K562 (cell line): Measurements from ENCODE around the gene NEDD4L. TPM values are rescaled to one million over a fixed set of nuclear protein-coding genes. Genes with fewer than 3 reads are reported as not detected.

ENCODE experiments used
- ATAC-seq: fragments of 200-7000 bp; cut with Tn5 transposase; 3 replicates; pipeline ENCODE4 v1.9.1; 2020; ENCODE audit warnings: moderate library complexity
- BruUV-seq: library from RNA; stranded (reverse); fragments of 400-500 nt; replicated peaks from 2 replicates; lab custom pipeline; 2021; lab: Mats Ljungman, UMichigan
- CTCF ChIA-PET: fragments of 300-600 bp; formaldehyde crosslinking; extraction: SDS; loops from one replicate; lab custom pipeline; 2021; ENCODE audit warnings: low intra/inter-chr PET ratio; lab: Yijun Ruan, JAX
- POLR2A ChIA-PET: fragments of 300-600, 350-650 bp; sonication (Branson Sonifier 250); formaldehyde crosslinking; extraction: SDS; loops from one replicate; lab custom pipeline; 2021; ENCODE audit warnings: antibody characterized with exemption, inconsistent platforms; lab: Yijun Ruan, JAX
- DNase-seq, 4 experiments: peaks; one replicate each; pipeline versions ENCODE4 v3.0.0 to v3.0.0-alpha.2; 2011 to 2018; ENCODE audit warnings: low spot score in 3 of 4, mixed read lengths in 3 of 4; ENCODE audit errors: extremely low read depth in 1 of 4
- FAIRE-seq: peaks from 2 replicates; lab custom pipeline; 2011; peaks lifted over from hg19 to GRCh38; lab: Jason Lieb, UNC
- H2AFZ ChIP-seq: 2 replicates; pipeline ENCODE4 v1.6.0; 2011; ENCODE audit warnings: low read depth, low read length, control low read depth, inconsistent platforms
- H3K27ac ChIP-seq: fragments of 200-600 bp; 3 replicates; pipeline ENCODE4 v1.8.0; 2011; ENCODE audit warnings: low read depth, mild to moderate bottlenecking, control low read depth, inconsistent platforms, low read length, moderate library complexity, mixed read lengths; ENCODE audit errors: extremely low read depth
- H3K27me3 ChIP-seq, 2 experiments: fragments of 300-600 bp in 1 of 2; 2 replicates in 1 of 2; 3 replicates in 1 of 2; pipeline versions ENCODE4 v1.6.0 to v1.8.0; 2011; ENCODE audit warnings: inconsistent platforms in 2 of 2, low read length in 2 of 2, mild to moderate bottlenecking in 1 of 2, mixed read lengths in 1 of 2, moderate library complexity in 1 of 2; ENCODE audit not compliant: control insufficient read depth in 2 of 2, insufficient read depth in 2 of 2
- H3K36me3 ChIP-seq: fragments of 300-600 bp; 3 replicates; pipeline ENCODE4 v1.8.0; 2011; ENCODE audit warnings: mild to moderate bottlenecking, low read length, inconsistent platforms; ENCODE audit not compliant: control insufficient read depth, insufficient read depth
- H3K4me1 ChIP-seq, 2 experiments: fragments of 200-600 bp in 1 of 2; replicated peaks in 1 of 2; 2 replicates in 1 of 2; 3 replicates in 1 of 2; pipeline versions ENCODE4 v1.5.1 to v1.8.0; 2011; ENCODE audit warnings: inconsistent platforms in 2 of 2, low read length in 2 of 2, mild to moderate bottlenecking in 1 of 2, mixed read lengths in 1 of 2, moderate library complexity in 1 of 2; ENCODE audit not compliant: control insufficient read depth in 2 of 2, insufficient read depth in 2 of 2
- H3K4me2 ChIP-seq: 2 replicates; pipeline ENCODE4 v1.6.1; 2011; ENCODE audit warnings: low read length, control low read depth, inconsistent platforms, mixed read lengths; ENCODE audit not compliant: insufficient read depth
- H3K4me3 ChIP-seq: fragments of 200-600 bp; sonication (generic), shearing (Covaris generic); 2 replicates; pipeline ENCODE4 v1.5.1; 2016; ENCODE audit warnings: control low read depth, inconsistent platforms
- H3K79me2 ChIP-seq: fragments of 200-600 bp; 3 replicates; pipeline ENCODE4 v1.8.0; 2011; ENCODE audit warnings: low read length, inconsistent platforms; ENCODE audit not compliant: control insufficient read depth, insufficient read depth
- H3K9ac ChIP-seq, 2 experiments: 2 replicates each; pipeline versions ENCODE4 v1.6.0 to v1.6.1; 2011; ENCODE audit warnings: low read depth in 2 of 2, low read length in 2 of 2, control low read depth in 1 of 2, inconsistent platforms in 1 of 2, mild to moderate bottlenecking in 1 of 2, mixed read lengths in 1 of 2; ENCODE audit not compliant: insufficient read depth in 1 of 2
- H3K9me1 ChIP-seq: one replicate; pipeline ENCODE4 v1.6.0; 2011; ENCODE audit warnings: inconsistent platforms, mild to moderate bottlenecking, low read length, moderate library complexity; ENCODE audit not compliant: control insufficient read depth, insufficient read depth
- H3K9me3 ChIP-seq: replicated peaks from 2 replicates; pipeline ENCODE4 v1.5.1; 2011; ENCODE audit warnings: low read depth, low read length, inconsistent platforms; ENCODE audit not compliant: control insufficient read depth, insufficient read depth
- H4K20me1 ChIP-seq: replicated peaks from 2 replicates; pipeline ENCODE4 v1.6.1; 2011; ENCODE audit warnings: low read length, inconsistent platforms, mixed read lengths; ENCODE audit not compliant: control insufficient read depth, insufficient read depth
- MCM2 ChIP-seq: fragments of 450-650 bp; IDR thresholded peaks from 2 replicates; pipeline ENCODE4 v1.6.1; 2017; ENCODE audit warnings: low read depth, mild to moderate bottlenecking
- RNF2 ChIP-seq: sonication (generic); IDR thresholded peaks from 2 replicates; pipeline ENCODE4 v1.6.1; 2016
- ZC3H4 ChIP-seq: sonication (generic); formaldehyde crosslinking; IDR thresholded peaks from 2 replicates; pipeline ENCODE4 v1.9.0; 2021; ENCODE audit warnings: missing genetic modification reagents, borderline replicate concordance
- ZNF263 ChIP-seq: sonication (generic); formaldehyde crosslinking; IDR thresholded peaks from 2 replicates; pipeline ENCODE4 v1.8.0; 2022; ENCODE audit warnings: mild to moderate bottlenecking, missing genetic modification reagents, borderline replicate concordance
- ZSCAN32 ChIP-seq: fragments of 450-650 bp; formaldehyde crosslinking; IDR thresholded peaks from 2 replicates; pipeline ENCODE4 v1.4.0; 2020; ENCODE audit warnings: mild to moderate bottlenecking, moderate library complexity
- WGBS: fragments of 100-300 bp; shearing (Covaris generic); methylation state at CpG from one replicate; pipeline ENCODE4 v1.1.6; 2016; ENCODE audit warnings: low coverage, mixed read lengths; ENCODE audit not compliant: insufficient coverage; ENCODE audit errors: missing lambda C conversion rate; 5-methylcytosine and 5-hydroxymethylcytosine counted together
- in situ Hi-C: fragments of 300-500 bp; cut with MboI; formaldehyde crosslinking; loops from 4 replicates; pipeline ENCODE4 v1.15.0; 2018; ENCODE audit warnings: inconsistent platforms, mixed read lengths
- intact Hi-C: fragments of 100-400 bp; cut with micrococcal nuclease; formaldehyde crosslinking; loops from 2 replicates; pipeline ENCODE4 v1.14.2; 2022
- polyA plus RNA-seq, 8 experiments: library from polyadenylated mRNA; depleted of rRNA in 4 of 8; stranded (reverse) in 5 of 8; unstranded in 3 of 8; fragments of >200 nt; fragmentation: Nextera tagmentation in 2 of 8; fragmentation: Illumina TruSeq in 1 of 8; extraction: Ambion mirVana in 2 of 8; extraction: Trizol in 1 of 8; gene quantifications; 2 replicates each; pipeline versions ENCODE4 v1.2.1 to v1.2.3, GENCODE V29; 2011 to 2014; ENCODE audit warnings: inconsistent platforms in 1 of 8, missing spikeins in 1 of 8
- total RNA-seq, 7 experiments: library from RNA; depleted of rRNA in 6 of 7; stranded (reverse); fragments of >200 nt in 6 of 7; fragmentation: Illumina TruSeq in 2 of 7; extraction: Trizol in 2 of 7; gene quantifications; 2 replicates each; pipeline versions ENCODE4 v1.2.1 to v1.2.3, GENCODE V29; 2011 to 2021; ENCODE audit warnings: low replicate concordance in 1 of 7
- TF ChIP-seq, protein P1 (sequence below): sonication (generic); formaldehyde crosslinking; IDR thresholded peaks from 2 replicates; pipeline ENCODE4 v1.8.1; 2022; ENCODE audit warnings: missing genetic modification reagents

The NEDD4L gene
- total and polyA plus RNA-seq, 9 of the 15 experiments (the other 6 are each of a cell fraction or from before 2014, with no cell fraction given): 8.1 to 33.4 (median 19.9) TPM

DNA sequence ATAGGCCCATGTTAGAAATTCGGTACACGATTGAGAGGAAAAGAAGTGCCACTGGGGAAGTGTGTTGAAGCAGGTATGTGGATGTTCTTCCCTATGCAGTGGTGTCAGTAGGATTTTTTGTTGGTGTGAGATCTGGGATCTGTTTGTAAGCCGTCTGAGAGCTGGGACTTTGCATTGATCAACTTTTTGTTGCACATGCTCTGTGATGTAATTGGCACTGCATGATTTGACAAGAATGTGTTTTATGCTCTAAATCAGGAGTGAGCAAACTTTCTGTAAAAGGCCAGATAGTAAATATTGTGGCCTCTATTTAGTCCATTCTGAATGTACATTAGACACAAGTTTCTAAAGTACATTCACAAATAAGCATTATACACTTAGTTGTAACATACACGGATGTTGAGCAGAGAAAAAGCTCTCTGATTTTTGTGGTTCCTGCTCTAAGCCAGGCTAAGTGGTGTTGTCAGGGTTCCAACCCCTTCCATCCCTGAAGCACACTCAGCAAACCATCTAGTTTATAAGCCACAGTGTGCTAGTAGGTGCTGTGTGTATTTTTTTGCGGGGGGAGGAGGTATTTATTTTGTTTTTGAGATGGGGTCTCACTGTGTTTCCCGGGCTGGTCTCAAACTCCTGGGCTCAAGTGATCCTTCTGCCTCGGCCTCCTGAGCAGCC lies 235.6 kb downstream of the NEDD4L start:
- Histone ChIP-seq H3K4me3 (no peak overlapping the region), H2AFZ (no peak overlapping the region), H3K9ac (no peak overlapping the region), H4K20me1 (no peaks in the 10 kb centered on the region), H3K36me3 (no peaks in the 10 kb centered on the region), H3K4me1 (peaks cover 0 to 4% of the 10 kb centered on the region in 2 experiments; a peak in 2 of 5 replicates), H3K9me1 (no peaks in the 10 kb centered on the region), H3K27ac (no peak overlapping the region), H3K4me2 (no peak overlapping the region), H3K9me3 (no peaks in the 10 kb centered on the region), H3K27me3 (no peaks in the 10 kb centered on the region), H3K79me2 (no peaks in the 10 kb centered on the region)
- no peak for FAIRE-seq
- POLR2A ChIA-PET: no interaction called here
- WGBS: 71% methylated on average over 7 of the region's 7 CpGs
- intact Hi-C loops (no loop called here), in situ Hi-C loops (no loop called here)
- CTCF ChIA-PET: no interaction called here
- TF ChIP-seq MCM2 (no peak), ZC3H4 (CRISPR knock-in tag) (no peak), ZSCAN32 (no peak), RNF2 (no peak), ZNF263 (CRISPR knock-in tag) (no peak)
- TF ChIP-seq, protein P1, sequence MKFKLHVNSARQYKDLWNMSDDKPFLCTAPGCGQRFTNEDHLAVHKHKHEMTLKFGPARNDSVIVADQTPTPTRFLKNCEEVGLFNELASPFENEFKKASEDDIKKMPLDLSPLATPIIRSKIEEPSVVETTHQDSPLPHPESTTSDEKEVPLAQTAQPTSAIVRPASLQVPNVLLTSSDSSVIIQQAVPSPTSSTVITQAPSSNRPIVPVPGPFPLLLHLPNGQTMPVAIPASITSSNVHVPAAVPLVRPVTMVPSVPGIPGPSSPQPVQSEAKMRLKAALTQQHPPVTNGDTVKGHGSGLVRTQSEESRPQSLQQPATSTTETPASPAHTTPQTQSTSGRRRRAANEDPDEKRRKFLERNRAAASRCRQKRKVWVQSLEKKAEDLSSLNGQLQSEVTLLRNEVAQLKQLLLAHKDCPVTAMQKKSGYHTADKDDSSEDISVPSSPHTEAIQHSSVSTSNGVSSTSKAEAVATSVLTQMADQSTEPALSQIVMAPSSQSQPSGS (CRISPR knock-in tag): no peak
- no peak for DNase-seq
- no peak for ATAC-seq
- BruUV-seq: no TSS peak
